ENCODE measurements around the gene SHMT2. TPM values are rescaled to one million over a fixed set of nuclear protein-coding genes. Genes with fewer than 3 reads are reported as not detected.

SHMT2 gene
- total RNA-seq, 1 experiment from 2014 or later: 227 TPM

- no peak for DNase-seq
- intact Hi-C loops (cut with micrococcal nuclease; ENCODE audit: unreplicated experiment): no loop called here
These were observed 19.6 kb upstream of the SHMT2 start for GRCh38 chr12:57209916-57210315.

GRCh38 chr12:57210461-57210860, 19.1 kb upstream of the SHMT2 start:
- no peak overlapping the region for H3K27ac ChIP-seq
- no peaks in the 10 kb centered on the region for H3K36me3 ChIP-seq (ENCODE audit: low read depth)
- H4K20me1 ChIP-seq (ENCODE audit: insufficient read depth): no peaks in the 10 kb centered on the region
- no peak overlapping the region for H2AFZ ChIP-seq
- no peaks in the 10 kb centered on the region for H3K27me3 ChIP-seq (ENCODE audit: insufficient read depth, low read depth)
- peaks cover 17% of the 10 kb centered on the region for H3K4me1 ChIP-seq (replicated peaks; ENCODE audit: insufficient read depth)
- no peak overlapping the region for H3K4me3 ChIP-seq
- peaks cover 16% of the 10 kb centered on the region for H3F3A ChIP-seq (ENCODE audit: insufficient read depth, low read depth)
- BruUV-seq (replicated peaks): no TSS peak
- ChIA-PET POLR2A (ENCODE audit: unreplicated experiment) (no interaction called here), CTCF (no interaction called here)
- intact Hi-C loops (cut with micrococcal nuclease; ENCODE audit: unreplicated experiment): no loop called here
- no peak overlapping the region for H3K4me2 ChIP-seq
- no peaks in the 10 kb centered on the region for H3K9me2 ChIP-seq (ENCODE audit: insufficient read depth)
- DNase-seq: no peak
- H3K79me2 ChIP-seq (ENCODE audit: low read depth): no peaks in the 10 kb centered on the region
- no peaks in the 10 kb centered on the region for H3K9me3 ChIP-seq (ENCODE audit: insufficient read depth, low read depth)
- TF ChIP-seq EZH2 (IDR thresholded peaks at IDR 0.05; ENCODE audit: low read depth): no peak
- no peak for TF ChIP-seq CTCF (conservative IDR thresholded peaks at IDR 0.05)

More at GRCh38 chr12:57209916-57210315, 19.6 kb upstream of the SHMT2 start:
- peaks cover 16% of the 10 kb centered on the region for H3K4me1 ChIP-seq (replicated peaks; ENCODE audit: insufficient read depth)
- no peak overlapping the region for H3K4me2 ChIP-seq
- no peaks in the 10 kb centered on the region for H3K9me2 ChIP-seq (ENCODE audit: insufficient read depth)
- ChIA-PET CTCF (no interaction called here), POLR2A (ENCODE audit: unreplicated experiment) (no interaction called here)
- peaks cover 13% of the 10 kb centered on the region for H3F3A ChIP-seq (ENCODE audit: insufficient read depth, low read depth)
- H3K9me3 ChIP-seq (ENCODE audit: insufficient read depth, low read depth): no peaks in the 10 kb centered on the region
- no peaks in the 10 kb centered on the region for H4K20me1 ChIP-seq (ENCODE audit: insufficient read depth)
- no peaks in the 10 kb centered on the region for H3K36me3 ChIP-seq (ENCODE audit: low read depth)
- no peak for TF ChIP-seq EZH2 (IDR thresholded peaks at IDR 0.05; ENCODE audit: low read depth)
- TF ChIP-seq CTCF (conservative IDR thresholded peaks at IDR 0.05): no peak
- no peak overlapping the region for H2AFZ ChIP-seq
- H3K27ac ChIP-seq: no peak overlapping the region
- no peaks in the 10 kb centered on the region for H3K79me2 ChIP-seq (ENCODE audit: low read depth)
- H3K27me3 ChIP-seq (ENCODE audit: insufficient read depth, low read depth): no peaks in the 10 kb centered on the region
- no peak overlapping the region for H3K4me3 ChIP-seq
- BruUV-seq (replicated peaks): no TSS peak

- Histone ChIP-seq H3K79me2 (ENCODE audit: low read depth) (no peaks in the 10 kb centered on the region), H3F3A (ENCODE audit: insufficient read depth, low read depth) (peaks cover 20% of the 10 kb centered on the region), H4K20me1 (ENCODE audit: insufficient read depth) (no peaks in the 10 kb centered on the region), H3K27me3 (ENCODE audit: insufficient read depth, low read depth) (no peaks in the 10 kb centered on the region), H2AFZ (no peak overlapping the region), H3K27ac (no peak overlapping the region), H3K4me3 (no peak overlapping the region), H3K9me2 (ENCODE audit: insufficient read depth) (no peaks in the 10 kb centered on the region), H3K9me3 (ENCODE audit: insufficient read depth, low read depth) (no peaks in the 10 kb centered on the region), H3K4me2 (no peak overlapping the region), H3K4me1 (replicated peaks; ENCODE audit: insufficient read depth) (peaks cover 17% of the 10 kb centered on the region), H3K36me3 (ENCODE audit: low read depth) (no peaks in the 10 kb centered on the region)
- intact Hi-C loops (cut with micrococcal nuclease; ENCODE audit: unreplicated experiment): no loop called here
- CTCF ChIA-PET: no interaction called here
- no TSS peak for BruUV-seq (replicated peaks)
- DNase-seq: no peak
- TF ChIP-seq EZH2 (IDR thresholded peaks at IDR 0.05; ENCODE audit: low read depth) (no peak), CTCF (conservative IDR thresholded peaks at IDR 0.05) (no peak)
- POLR2A ChIA-PET (ENCODE audit: unreplicated experiment): no interaction called here
These were observed 18.4 kb upstream of the SHMT2 start for GRCh38 chr12:57210926-57211692.

Measured in PC-9 (cell line).